ENCODE results near the gene B3GAT1. TPM values are rescaled to one million over a fixed set of nuclear protein-coding genes. Genes with fewer than 3 reads are reported as not detected.

Gene B3GAT1
- total RNA-seq, 2 experiments from 2014 or later, result 0.30 to 0.42 TPM

Other genes starting within 250 kb of the B3GAT1 start
- 10 to 100 TPM; 30.2 to 30.4 TPM for gene NCAPD3, start 188.3 kb downstream of the B3GAT1 start, total RNA-seq
- gene VPS26B, start 187.6 kb downstream of the B3GAT1 start, total RNA-seq, result 10 to 100 TPM; 36.8 to 37.8 TPM
- 10 to 100 TPM; 27.1 to 31.5 TPM for gene THYN1, start 158.9 kb downstream of the B3GAT1 start, total RNA-seq
- 10 to 100 TPM; 19.5 to 20.3 TPM for gene ACAD8, start 158.7 kb downstream of the B3GAT1 start, total RNA-seq
- under 1 TPM; 0.58 to 0.87 TPM for gene GLB1L3, start 135.9 kb downstream of the B3GAT1 start, total RNA-seq
- under 1 TPM; 0.92 to 1.00 TPM for gene GLB1L2, start 80.3 kb downstream of the B3GAT1 start, total RNA-seq